HFF-Myc (cell line): Measurements from ENCODE around the gene ALK.

Source experiments
- DNase-seq: peaks from one replicate; pipeline ENCODE4 v3.0.0-alpha.2; 2011; ENCODE audit warnings: low read depth; ENCODE audit errors: extremely low read depth
- H3K4me3 ChIP-seq: replicated peaks from 2 replicates; pipeline ENCODE4 v1.5.1; 2011; ENCODE audit warnings: low read depth, mild to moderate bottlenecking, control low read depth, low read length
- TF ChIP-seq, protein P1 (sequence below): IDR thresholded peaks from 2 replicates; pipeline ENCODE4 v1.5.1; 2012; ENCODE audit warnings: mild to moderate bottlenecking, low read depth, low read length, control low read depth; ENCODE audit errors: missing control alignments

The ALK gene

DNA sequence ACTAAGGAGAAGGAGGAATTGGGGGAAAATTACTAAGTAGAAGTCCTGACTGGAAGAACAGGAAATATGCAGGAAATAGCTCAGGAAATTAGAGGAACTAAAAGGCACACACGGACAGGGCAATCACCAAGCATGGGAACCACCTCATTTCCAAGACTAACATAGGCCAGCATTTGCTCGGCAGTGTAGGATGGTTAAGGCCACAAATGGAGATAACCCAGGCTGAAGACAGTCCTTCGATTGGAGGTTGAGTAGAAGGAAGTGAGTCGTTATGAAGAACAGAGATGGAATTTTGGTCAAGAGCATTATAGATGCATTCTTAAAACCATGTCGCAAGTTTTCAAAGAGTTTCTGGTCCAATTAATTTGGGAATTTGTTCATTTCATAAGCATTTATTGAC lies 401.4 kb downstream of the ALK start:
- H3K4me3 ChIP-seq = no peak overlapping the region
- no peak for DNase-seq
- TF ChIP-seq, protein P1, sequence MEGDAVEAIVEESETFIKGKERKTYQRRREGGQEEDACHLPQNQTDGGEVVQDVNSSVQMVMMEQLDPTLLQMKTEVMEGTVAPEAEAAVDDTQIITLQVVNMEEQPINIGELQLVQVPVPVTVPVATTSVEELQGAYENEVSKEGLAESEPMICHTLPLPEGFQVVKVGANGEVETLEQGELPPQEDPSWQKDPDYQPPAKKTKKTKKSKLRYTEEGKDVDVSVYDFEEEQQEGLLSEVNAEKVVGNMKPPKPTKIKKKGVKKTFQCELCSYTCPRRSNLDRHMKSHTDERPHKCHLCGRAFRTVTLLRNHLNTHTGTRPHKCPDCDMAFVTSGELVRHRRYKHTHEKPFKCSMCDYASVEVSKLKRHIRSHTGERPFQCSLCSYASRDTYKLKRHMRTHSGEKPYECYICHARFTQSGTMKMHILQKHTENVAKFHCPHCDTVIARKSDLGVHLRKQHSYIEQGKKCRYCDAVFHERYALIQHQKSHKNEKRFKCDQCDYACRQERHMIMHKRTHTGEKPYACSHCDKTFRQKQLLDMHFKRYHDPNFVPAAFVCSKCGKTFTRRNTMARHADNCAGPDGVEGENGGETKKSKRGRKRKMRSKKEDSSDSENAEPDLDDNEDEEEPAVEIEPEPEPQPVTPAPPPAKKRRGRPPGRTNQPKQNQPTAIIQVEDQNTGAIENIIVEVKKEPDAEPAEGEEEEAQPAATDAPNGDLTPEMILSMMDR = no peak

DNA sequence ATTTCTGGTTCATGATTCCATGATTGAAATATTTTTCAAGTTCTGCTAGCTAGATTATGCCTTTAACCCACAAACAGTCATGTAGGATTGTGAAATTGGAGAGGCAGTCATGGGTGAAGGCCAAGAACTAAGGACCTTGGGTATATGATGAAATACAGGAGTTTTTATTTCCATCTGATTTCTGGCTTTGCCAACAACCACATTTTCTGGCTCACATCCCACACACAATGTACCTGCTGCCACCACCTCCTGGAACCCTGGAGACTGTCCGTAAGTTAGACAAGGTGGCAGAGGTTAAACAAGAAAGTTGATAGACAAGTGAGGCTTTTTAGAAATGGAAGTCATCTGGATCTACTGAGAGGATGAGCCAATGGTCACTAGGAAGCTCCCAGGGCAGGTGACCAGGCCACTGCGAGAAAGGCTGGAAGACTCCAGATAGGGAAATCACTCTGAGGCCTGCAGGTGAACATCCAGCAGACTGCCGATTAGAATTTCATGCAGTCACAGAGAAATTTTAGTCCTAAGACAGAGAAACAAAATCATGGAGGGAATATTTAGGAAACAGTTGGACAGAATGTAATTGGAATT lies 402.0 kb downstream of the ALK start:
- DNase-seq = no peak
- TF ChIP-seq, protein P1 = no peak
- H3K4me3 ChIP-seq = no peak overlapping the region

DNA sequence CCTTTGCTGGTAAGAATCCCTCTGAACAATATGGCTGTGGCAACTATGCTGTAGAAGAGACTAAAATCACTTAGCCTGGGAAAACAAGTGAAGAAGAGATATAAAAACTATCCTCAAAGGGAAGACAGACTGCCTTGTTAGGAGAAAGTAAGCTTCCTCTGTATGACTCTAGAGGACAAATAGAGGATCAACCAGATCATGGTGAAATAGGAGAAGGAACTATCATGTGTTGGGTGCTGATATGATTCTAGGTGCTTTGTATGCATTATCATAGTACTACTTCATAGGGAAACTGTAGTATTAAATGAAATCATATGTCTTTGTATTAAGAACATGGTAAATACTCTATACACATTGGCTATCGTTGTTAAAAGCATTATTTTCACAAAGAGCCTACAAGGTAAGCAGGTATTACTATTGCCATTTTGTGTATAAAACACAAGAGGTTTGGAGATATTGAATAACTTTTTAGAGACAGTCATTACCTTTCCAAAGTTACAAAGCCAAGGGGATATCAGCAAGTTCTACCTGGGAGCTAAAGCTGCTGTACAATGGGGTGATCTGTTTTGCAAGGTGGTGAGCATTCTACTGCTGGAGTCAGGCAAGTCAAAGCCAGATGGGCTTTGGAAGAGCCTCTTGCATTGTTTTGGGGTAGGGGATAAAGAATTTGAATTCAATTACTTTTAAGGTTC lies 402.6 kb downstream of the ALK start:
- no peak overlapping the region for H3K4me3 ChIP-seq
- TF ChIP-seq, protein P1 = no peak
- no peak for DNase-seq

- TF ChIP-seq, protein P1 = no peak
- no peak for DNase-seq
- no peak overlapping the region for H3K4me3 ChIP-seq
Measured at GRCh38 chr2:29518010-29518409, 403.4 kb downstream of the ALK start.

- DNase-seq = no peak
- TF ChIP-seq, protein P1 = no peak
Measured at GRCh38 chr2:29517413-29517812, 404.0 kb downstream of the ALK start.

DNA sequence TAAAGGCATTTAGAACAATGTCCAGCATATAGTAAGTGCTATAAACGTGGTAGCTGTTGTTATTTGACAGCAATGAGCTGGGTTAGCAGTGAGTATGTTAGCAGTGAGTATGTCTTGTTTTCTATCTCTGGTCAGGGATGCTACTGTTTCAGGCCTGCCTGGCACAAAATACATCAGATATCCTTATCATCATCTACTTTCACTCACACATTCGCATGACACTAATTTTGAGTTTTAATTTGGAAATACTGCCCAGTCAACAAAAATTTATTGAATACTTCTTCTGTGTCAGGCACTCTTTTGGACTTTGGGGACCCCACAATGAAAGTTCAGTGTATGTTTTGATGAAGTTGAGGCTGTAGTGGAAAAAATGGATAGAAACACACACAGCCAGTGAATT lies 404.6 kb downstream of the ALK start:
- DNase-seq = no peak
- TF ChIP-seq, protein P1 = no peak
- H3K4me3 ChIP-seq = no peak overlapping the region

More at GRCh38 chr2:29517413-29517812, 404.0 kb downstream of the ALK start:
- no peak overlapping the region for H3K4me3 ChIP-seq
